LNCaP clone FGC (cell line): Measurements from ENCODE around the gene MLXIPL.
A peak's percentile ranks its signal among the peaks of the same experiment; 100 is the strongest.
"Not testable (repeated sequence)": the region's sequence is repeated elsewhere in the genome, so short reads cannot be mapped to it uniquely, and the experiment has no call there.

Experiments used
- DNase-seq: peaks from one replicate; pipeline ENCODE4 v3.0.0-alpha.2; 2011; ENCODE audit warnings: low read depth
- H3K4me3 ChIP-seq: 2 replicates; pipeline ENCODE4 v1.5.1; 2011; ENCODE audit warnings: mild to moderate bottlenecking, low read depth, low read length, control low read depth
- TF ChIP-seq, protein P1 (sequence below): IDR thresholded peaks from 2 replicates; pipeline ENCODE4 v1.5.1; 2012; ENCODE audit warnings: mild to moderate bottlenecking; ENCODE audit not compliant: control insufficient read depth, insufficient read depth; ENCODE audit errors: extremely low read depth

Gene MLXIPL

DNA sequence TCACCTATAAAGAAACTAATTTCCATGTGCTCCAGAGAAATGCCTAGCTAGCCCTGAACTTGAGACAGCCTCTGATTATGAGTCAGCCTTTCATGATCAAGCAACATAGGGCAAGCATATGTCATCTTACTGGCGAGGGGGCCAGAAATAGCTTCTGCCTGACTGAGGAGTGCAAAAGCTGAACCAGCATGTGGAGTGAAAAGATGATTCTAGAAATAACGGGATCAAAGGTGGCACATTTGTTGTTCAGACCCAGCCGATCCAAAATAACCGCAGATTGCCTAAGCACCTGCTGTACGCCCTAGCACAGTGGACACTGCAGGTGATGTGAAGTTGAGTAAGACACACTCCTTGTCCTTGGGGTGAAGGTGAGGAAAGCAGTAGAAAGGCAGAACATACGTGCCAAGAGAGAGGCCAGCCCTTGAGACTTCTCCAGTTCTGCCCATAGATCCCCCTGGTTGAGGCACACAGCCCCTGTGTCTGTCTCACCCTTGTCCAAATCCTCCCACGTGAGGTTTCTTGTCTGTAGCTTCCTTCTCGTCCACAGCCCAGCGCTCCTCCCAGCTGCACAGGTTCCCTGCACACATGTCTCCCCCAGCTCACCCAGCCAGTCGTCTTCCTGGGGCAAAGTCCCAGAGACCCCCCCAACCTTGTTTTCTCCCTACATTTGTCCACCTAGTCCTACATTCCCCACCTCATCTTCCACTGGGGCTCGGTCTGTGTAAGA, 64.0 kb downstream of the MLXIPL start:
- no peak for DNase-seq
- H3K4me3 ChIP-seq = no peak overlapping the region
- TF ChIP-seq, protein P1, sequence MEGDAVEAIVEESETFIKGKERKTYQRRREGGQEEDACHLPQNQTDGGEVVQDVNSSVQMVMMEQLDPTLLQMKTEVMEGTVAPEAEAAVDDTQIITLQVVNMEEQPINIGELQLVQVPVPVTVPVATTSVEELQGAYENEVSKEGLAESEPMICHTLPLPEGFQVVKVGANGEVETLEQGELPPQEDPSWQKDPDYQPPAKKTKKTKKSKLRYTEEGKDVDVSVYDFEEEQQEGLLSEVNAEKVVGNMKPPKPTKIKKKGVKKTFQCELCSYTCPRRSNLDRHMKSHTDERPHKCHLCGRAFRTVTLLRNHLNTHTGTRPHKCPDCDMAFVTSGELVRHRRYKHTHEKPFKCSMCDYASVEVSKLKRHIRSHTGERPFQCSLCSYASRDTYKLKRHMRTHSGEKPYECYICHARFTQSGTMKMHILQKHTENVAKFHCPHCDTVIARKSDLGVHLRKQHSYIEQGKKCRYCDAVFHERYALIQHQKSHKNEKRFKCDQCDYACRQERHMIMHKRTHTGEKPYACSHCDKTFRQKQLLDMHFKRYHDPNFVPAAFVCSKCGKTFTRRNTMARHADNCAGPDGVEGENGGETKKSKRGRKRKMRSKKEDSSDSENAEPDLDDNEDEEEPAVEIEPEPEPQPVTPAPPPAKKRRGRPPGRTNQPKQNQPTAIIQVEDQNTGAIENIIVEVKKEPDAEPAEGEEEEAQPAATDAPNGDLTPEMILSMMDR = no peak

DNA sequence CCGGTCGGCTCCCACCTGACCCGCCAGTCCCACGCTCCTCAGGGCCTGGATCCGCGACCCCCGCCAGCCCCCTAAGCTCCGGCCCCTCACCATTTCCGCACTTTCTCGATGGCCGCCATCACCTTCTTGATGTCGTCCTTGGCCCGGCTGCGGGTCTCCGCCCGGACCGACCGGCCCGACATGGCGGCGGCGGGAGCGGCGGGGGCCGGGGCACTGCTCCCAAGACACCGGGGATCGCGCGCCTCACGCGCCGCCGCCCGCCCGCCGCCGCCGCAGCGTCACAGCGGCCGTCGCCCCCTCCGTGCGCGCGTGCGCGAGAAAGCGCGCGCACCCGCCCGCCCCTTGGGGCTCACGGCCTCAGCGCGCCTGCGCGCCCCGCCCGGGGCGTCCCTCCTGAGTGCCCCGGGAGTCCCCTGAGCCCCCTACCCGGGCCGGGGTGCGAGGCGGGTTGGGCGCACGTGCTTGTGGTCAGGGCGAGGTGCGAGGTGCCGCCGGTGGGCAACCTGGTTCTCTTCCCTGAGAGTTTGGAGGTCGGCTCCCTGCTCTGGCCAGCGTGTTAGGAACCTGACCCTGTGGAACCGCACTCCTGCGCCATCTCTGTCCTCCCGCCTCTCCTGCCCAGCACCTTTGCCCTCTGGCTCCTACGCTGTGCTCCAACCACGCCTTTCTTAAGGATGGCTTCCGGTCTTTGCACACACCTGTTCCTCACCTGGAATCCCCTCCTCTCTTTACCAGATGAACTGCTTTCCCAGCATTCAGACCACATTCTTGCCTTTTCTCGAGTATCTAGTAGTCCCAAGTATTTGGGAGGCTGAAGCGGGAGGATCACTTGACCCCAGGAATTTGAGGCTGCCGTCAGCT, 66.7 kb downstream of the MLXIPL start, which contains the start of gene BCL7B:
Gene BCL7B, minus strand, starts transcription at position 294 of the 861 bp plus-strand sequence. Its CDS starts 112 bp downstream, at position 182.
- TF ChIP-seq, protein P1 = no peak

DNA sequence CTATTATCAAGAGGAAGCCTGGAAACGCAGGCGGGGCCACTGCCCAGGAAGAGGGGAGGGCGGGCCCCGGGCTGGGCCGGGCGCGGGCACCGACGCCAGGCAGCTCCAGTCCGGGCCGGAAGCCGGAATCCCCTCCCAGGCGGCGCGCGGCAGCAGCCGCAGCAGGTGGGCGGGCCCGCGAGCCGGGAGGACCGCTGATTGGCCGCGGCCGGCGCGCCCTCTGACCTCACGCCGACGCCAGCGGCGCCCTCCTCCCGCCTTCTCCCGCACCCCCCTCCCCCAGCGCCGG, 67.3 kb downstream of the MLXIPL start:
- DNase-seq = peak; percentile 73
- H3K4me3 ChIP-seq = peak overlapping the region; percentile 92
- TF ChIP-seq, protein P1 = no peak

More for the DNA sequence above, 66.7 kb downstream of the MLXIPL start, which contains the start of gene BCL7B:
- peak within 1 kb of the TSS; percentile 92 for H3K4me3 ChIP-seq
- peak; percentile 62 for DNase-seq

DNA sequence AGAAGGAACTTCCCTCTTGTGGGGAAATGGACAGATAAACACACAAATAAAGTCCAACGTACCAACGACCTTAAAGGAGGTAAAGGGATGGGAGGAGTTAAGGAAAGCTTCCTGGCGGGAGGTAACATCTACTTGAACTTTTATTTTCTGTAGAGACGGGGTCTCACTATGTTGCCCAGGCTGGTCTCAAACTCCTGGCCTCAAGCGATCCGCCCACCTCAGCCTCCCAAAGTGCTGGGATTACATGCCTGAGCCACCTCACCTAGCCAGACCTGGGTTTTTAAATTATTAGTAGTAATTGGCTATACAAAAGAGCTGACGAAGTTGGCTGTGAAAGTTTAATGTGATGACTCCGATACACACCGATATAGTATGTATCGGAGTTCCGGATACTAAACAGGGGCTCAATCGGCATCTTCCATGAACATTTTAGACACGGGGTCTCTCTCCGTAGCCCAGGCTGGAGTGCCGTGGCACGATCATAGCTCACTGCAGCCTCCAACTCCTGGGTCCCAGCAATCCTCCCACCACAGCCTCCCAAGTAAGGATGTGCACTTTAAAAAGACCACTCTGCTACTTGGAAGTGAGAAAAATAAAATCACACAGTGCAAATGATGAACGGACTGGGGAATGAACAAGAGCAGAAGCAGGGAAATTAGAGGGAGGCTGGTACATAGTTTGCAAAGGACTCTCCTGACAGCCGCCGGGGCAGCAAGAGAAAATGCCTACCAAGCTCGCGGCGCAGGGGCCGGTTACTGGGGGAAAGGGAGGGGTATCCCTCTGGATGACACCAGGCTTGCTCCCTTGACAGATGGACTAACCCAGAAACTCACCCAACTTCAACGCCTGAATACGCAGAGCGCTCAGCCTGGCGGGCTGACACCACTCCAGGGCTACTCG, 67.9 kb downstream of the MLXIPL start:
- TF ChIP-seq, protein P1 = no peak
- peak overlapping the region; percentile 92 for H3K4me3 ChIP-seq
- DNase-seq = no peak

DNA sequence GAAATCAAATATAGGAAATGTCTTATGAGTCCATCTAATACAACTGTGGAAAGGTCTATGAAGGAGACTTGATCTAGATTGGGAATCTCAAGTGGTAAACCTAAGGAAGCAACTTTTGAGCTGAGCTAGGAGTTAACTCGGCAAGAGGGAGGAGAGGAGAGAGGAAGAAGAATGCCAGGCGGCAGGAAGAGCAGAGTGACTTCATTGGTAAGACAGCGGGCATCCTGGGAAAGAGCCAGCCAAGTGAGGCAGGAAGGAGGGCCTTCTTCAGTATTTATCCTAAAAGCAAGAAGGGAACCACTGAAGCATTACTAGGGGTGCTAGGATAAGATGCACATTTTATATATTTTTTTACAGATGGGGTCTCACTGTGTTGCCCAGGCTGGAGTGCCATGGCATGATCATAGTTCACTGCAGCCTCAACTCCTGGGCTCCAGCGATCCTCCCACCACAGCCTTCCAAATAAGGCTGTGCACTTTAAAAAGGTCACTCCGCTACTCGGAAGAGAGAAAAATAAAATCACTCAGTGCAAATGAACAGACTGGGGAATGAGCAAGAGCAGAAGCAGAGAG, 68.8 kb downstream of the MLXIPL start:
- peak overlapping the region; percentile 92 for H3K4me3 ChIP-seq
- DNase-seq = no peak
- TF ChIP-seq, protein P1 = no peak

DNA sequence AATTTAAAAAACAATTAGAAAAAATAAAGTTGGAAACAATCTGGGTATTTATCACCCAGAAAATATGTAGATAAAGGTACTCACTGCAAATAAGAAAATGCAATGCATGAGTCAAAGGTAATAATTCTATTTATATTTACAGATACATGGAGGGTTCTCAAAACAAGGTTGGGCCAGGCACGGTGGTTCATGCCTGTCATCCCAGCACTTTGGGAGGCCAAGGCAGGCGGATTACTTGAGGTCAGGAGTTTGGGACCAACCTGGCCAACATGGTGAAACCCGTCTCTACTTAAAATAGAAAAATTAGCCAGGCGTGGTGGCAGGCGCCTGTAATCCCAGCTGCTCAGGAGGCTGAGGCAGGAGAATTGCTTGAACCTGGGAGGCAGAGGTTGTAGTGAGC, 74.2 kb downstream of the MLXIPL start:
- DNase-seq, H3K4me3 ChIP-seq: not testable (repeated sequence)
